AG09309 (cell line): Measurements from ENCODE around the gene MYO18A.

ENCODE experiments used
- DNase-seq: peaks from one replicate; pipeline ENCODE4 v3.0.0-alpha.2; 2010; ENCODE audit warnings: low read depth
- H3K4me3 ChIP-seq: 2 replicates; pipeline ENCODE4 v1.5.1; 2011; ENCODE audit warnings: mild to moderate bottlenecking, low read depth, low read length, moderate library complexity; ENCODE audit not compliant: control insufficient read depth
- CTCF ChIP-seq: IDR thresholded peaks from 2 replicates; pipeline ENCODE4 v1.5.1; 2011; ENCODE audit warnings: mild to moderate bottlenecking, low read depth, low read length, inconsistent platforms; ENCODE audit not compliant: insufficient read depth, control insufficient read depth; ENCODE audit errors: missing control alignments

The MYO18A gene

DNA sequence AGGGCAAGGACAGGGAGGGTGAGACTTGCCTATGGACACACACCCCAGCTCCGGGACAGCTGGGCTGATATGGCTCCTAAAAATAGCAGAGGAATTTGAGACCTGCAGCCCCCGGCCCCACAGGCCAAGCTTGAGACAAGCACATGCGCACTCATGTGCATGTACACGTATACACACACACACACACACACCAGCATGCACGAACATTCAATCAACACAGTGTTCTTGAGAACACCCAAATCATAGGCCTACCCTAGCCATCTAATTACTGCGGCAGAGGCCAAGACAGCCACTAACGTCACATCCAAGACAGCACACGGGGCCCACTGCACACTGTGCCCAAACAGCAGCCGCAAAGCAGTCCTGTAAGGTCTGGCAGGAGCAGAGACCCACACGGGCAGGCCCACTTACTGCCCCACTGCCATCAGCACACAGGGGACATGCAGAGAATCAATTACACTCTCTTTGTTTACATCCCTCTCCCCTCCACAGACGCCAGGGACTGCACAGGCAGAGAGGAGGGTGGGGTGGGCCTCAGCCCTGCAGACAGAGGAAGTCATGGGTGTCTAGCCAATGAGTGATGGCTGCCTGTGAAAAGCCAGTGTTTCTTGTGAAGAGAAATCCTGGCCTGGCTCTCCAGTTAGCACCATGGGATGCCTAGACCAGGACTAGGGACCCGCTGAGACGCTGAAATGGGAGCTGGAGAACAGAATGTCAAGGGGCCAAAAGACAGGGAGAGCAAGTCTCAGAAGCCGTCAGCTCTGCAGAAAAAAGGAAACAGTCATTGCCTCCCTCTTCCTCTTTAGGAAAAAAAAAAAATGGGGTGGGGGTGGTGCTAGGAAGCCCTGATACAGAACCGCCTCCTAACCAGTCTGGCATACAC is 39.3 kb downstream of the MYO18A start:
- no peak for DNase-seq
- TF ChIP-seq CTCF: no peak
- peak overlapping the region; percentile 44 for H3K4me3 ChIP-seq

DNA sequence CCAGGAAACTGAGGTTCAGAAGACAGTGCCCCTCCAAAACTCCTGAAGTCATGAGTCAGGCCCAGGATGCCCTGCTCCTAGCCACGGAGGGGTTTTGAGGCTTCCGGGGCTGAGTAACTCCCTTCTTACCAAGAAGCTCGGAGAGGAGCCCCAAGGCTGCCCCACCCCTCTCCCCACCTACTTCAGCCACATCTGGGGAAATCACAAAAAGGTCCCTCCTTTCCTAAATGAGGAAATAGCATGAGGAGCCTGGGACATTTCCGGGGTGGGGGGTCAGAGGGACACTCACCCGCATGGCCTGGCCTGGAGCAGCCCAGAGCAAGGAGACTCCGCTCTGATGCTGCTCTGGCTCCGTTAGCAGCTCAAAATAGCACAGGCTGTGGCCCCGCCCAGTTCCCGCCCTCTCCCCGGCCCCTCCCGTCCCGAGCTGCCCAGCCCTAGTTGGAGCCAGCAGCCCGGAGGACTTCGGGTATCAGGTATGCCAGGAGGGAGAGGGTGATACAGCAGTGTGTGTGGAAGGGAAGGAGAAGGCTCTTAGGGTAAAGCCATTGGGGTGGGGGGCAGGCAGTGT is 40.1 kb downstream of the MYO18A start:
- no peak for TF ChIP-seq CTCF
- H3K4me3 ChIP-seq: peak overlapping the region; percentile 44
- no peak for DNase-seq

DNA sequence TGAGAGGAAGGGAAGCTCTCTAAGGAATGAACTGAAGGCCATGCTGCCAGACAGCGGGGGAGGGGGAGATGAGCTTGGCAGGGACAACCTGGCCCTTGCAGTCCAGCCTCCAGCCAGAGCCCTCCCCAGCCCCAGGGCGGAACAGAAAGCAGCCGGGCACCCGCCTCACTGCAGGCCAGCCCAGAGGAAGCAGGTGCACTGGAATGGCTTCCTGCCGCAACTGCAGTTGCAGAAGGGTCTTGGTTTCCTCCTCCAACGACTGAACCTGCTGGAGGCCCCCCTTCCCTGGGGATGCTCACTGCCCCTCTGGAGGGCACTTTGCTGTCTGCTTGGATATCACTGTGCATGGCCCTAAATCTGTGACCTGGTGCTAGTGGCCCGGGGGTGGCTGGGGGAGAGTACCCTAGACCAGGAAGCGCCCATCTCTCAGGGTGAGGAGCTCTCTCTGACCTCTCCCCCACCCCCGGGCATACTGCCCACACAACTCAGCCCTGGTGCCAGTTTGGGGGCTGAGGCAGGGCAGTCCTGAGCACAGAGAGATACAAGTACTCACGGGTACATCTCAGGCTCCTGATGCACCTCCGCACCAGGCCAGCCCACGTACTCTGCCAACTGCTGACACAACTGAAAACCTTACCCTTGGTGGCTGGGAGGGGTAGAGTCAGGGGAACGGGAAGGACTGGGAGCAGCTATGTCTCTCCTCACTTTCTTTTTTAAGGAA is 41.1 kb downstream of the MYO18A start:
- DNase-seq: no peak
- H3K4me3 ChIP-seq: peak overlapping the region; percentile 44

DNA sequence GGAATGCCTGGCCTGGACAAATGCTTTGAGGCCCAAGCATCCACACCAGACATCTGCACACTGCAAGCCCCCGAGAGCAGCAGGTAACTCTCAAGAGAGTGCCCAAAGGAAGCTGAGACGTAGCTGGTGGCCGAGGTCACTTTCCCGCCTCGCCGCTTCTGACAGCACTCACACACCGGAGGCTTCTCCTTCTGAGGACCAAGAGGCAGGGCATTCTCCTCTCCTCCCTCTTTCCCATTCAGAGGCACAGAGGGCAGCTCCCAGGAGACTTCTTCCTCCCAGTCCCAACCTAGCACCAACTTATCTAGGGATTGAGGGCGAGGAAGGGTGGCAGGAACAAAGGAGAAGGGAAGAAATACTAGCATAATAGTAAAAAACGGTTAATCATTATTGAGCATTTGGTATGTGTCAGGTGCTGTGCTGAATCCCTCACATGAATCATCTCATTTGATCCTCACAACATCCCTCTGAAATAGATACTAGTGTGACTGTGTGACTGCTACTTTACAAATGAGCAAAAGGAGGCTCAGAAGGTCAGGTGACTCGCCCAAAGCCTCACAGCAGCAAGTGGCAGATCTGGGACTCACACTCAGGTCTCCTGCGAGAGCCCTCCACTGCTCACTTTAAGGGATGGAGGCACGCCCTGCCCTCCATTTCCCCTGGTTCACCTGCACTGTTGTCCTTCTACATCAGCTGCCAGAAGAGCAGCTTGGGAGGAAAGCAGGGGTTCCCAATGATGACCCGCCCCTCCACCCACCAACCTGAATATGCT is 41.8 kb downstream of the MYO18A start:
- TF ChIP-seq CTCF: no peak
- H3K4me3 ChIP-seq: no peak overlapping the region
- no peak for DNase-seq

More for the DNA sequence above, 41.1 kb downstream of the MYO18A start:
- TF ChIP-seq CTCF: no peak

DNA sequence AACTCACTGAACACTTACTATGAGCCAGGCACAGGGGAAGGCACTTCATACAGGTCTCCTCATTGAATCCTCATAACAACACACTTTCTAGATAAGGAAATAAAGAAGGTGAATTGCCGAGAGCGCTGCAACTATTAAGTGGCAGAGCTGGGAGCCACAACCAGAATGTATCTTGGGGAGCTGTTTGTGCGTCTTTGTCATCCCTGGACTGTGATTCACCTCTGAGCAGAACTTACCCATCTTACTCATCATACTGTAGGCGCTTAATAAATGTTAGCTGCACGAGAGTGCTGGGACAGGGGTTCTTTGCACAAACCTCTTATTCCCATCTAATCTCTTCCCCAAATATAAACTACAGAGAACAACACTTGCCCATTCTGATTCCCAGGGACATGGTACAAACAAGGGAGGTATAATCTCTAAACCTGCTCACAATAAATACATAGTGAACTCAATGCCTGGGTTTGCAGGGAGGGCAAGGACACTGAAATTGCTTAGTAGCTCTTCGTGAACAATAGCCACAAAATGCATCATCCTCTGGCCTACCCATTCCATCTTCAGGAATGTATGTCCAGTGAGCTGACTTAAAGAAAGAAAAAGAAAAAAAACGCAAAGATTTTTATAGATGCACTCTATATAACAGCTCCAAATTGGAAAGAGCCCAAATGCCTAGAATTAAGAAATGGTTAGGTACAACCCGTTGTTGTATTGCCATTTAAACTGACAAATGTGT is 43.0 kb downstream of the MYO18A start:
- no peak for DNase-seq

More for the DNA sequence above, 43.0 kb downstream of the MYO18A start:
- no peak overlapping the region for H3K4me3 ChIP-seq
- no peak for TF ChIP-seq CTCF
